GM23338 (cell line): ENCODE results near the gene COL8A2. TPM values are rescaled to one million over a fixed set of nuclear protein-coding genes. Genes with fewer than 3 reads are reported as not detected.

ENCODE experiments used
- ATAC-seq: fragments of 200-7000 bp; cut with Tn5 transposase; 3 replicates; pipeline ENCODE4 v1.9.1; 2020
- DNase-seq: peaks from one replicate; pipeline ENCODE4 v3.0.0-alpha.2; 2015; ENCODE audit warnings: low spot score
- H2AFZ ChIP-seq: fragments of 200-600 bp; sonication (generic); 2 replicates; pipeline ENCODE4 v1.8.0; 2016; ENCODE audit warnings: antibody characterized with exemption, mild to moderate bottlenecking, moderate library complexity
- H3F3A ChIP-seq: fragments of 200-600 bp; sonication (generic); replicated peaks from 2 replicates; pipeline ENCODE4 v1.8.0; 2017; ENCODE audit warnings: antibody characterized with exemption, mixed run types, low read depth
- H3K27ac ChIP-seq: fragments of 200-600 bp; sonication (generic); 2 replicates; pipeline ENCODE4 v1.6.1; 2016; ENCODE audit warnings: low read depth
- H3K27me3 ChIP-seq: fragments of 200-600 bp; sonication (generic); 2 replicates; pipeline ENCODE4 v1.8.0; 2016; ENCODE audit warnings: mild to moderate bottlenecking, mixed run types, moderate library complexity; ENCODE audit not compliant: insufficient read depth
- H3K36me3 ChIP-seq: fragments of 200-600 bp; sonication (generic); 2 replicates; pipeline ENCODE4 v1.8.0; 2016; ENCODE audit warnings: mild to moderate bottlenecking; ENCODE audit not compliant: insufficient read depth
- H3K4me1 ChIP-seq: fragments of 200-600 bp; sonication (generic); 2 replicates; pipeline ENCODE4 v1.8.0; 2016; ENCODE audit warnings: mild to moderate bottlenecking, moderate library complexity; ENCODE audit not compliant: insufficient read depth
- H3K4me2 ChIP-seq: fragments of 200-600 bp; sonication (generic); 2 replicates; pipeline ENCODE4 v1.7.1; 2017; ENCODE audit warnings: mixed run types
- H3K4me3 ChIP-seq: fragments of 200-600 bp; sonication (generic); 2 replicates; pipeline ENCODE4 v1.6.1; 2016; ENCODE audit warnings: mixed run types
- H3K79me2 ChIP-seq: fragments of 200-600 bp; sonication (generic); replicated peaks from 2 replicates; pipeline ENCODE4 v1.8.0; 2017; ENCODE audit warnings: mild to moderate bottlenecking; ENCODE audit not compliant: insufficient read depth
- H3K9me2 ChIP-seq: fragments of 200-600 bp; sonication (generic); 2 replicates; pipeline ENCODE4 v1.8.0; 2017; ENCODE audit not compliant: insufficient read depth
- H4K20me1 ChIP-seq: fragments of 200-600 bp; sonication (generic); replicated peaks from 2 replicates; pipeline ENCODE4 v1.8.0; 2017; ENCODE audit warnings: mild to moderate bottlenecking; ENCODE audit not compliant: insufficient read depth
- H3K27ac Mint-ChIP-seq: 2 replicates; pipeline ENCODE4 v1.8.0; 2020; ENCODE audit warnings: inconsistent platforms, mild to moderate bottlenecking, moderate library complexity, mixed read lengths
- H3K27me3 Mint-ChIP-seq: 3 replicates; pipeline ENCODE4 v1.8.0; 2022; ENCODE audit warnings: low read depth, mild to moderate bottlenecking, moderate library complexity, mixed read lengths, inconsistent platforms; ENCODE audit not compliant: insufficient read depth, poor library complexity
- H3K36me3 Mint-ChIP-seq: 3 replicates; pipeline ENCODE4 v1.8.0; 2021; ENCODE audit warnings: low read depth, mild to moderate bottlenecking, inconsistent platforms, moderate library complexity, mixed read lengths
- H3K4me1 Mint-ChIP-seq: 3 replicates; pipeline ENCODE4 v1.8.0; 2020; ENCODE audit warnings: mild to moderate bottlenecking, inconsistent platforms, mixed read lengths
- H3K4me3 Mint-ChIP-seq: 3 replicates; pipeline ENCODE4 v1.8.0; 2021; ENCODE audit warnings: moderate library complexity, mild to moderate bottlenecking, inconsistent platforms, mixed read lengths
- H3K9me3 Mint-ChIP-seq: 3 replicates; pipeline ENCODE4 v1.8.0; 2020; ENCODE audit warnings: moderate library complexity, mild to moderate bottlenecking, inconsistent platforms, mixed read lengths
- CTCF ChIP-seq, 2 experiments: fragments of 200-600 bp in 1 of 2; sonication (generic) in 1 of 2; conservative IDR thresholded peaks; 2 replicates each; pipeline versions ENCODE4 v1.5.1 to v1.6.1; 2016 to 2017; ENCODE audit warnings: antibody characterized with exemption in 2 of 2, low read depth in 2 of 2, mild to moderate bottlenecking in 2 of 2, moderate library complexity in 1 of 2
- ZNF462 ChIP-seq: fragments of 250-450 bp; sonication (Bioruptor Pico); IDR thresholded peaks from 2 replicates; pipeline ENCODE4 v1.5.0; 2020; ENCODE audit warnings: mild to moderate bottlenecking, moderate library complexity
- polyA plus RNA-seq: library from polyadenylated mRNA; unstranded; fragments of >200 nt; fragmentation: Nextera tagmentation; extraction: Ambion mirVana; gene quantifications from 2 replicates; pipeline ENCODE4 v1.2.1, GENCODE V29; 2016
- total RNA-seq: library from RNA; depleted of rRNA; stranded (reverse); fragments of >200 nt; shearing (Covaris generic); gene quantifications from 2 replicates; pipeline ENCODE4 v1.2.3, GENCODE V29; 2014

Gene COL8A2
- total and polyA plus RNA-seq, 2 experiments from 2014 or later: 0.95 to 4.9 TPM

- Histone ChIP-seq H3K9me2 (no peaks in the 10 kb centered on the region), H2AFZ (peak overlapping the region; percentile 90)
- H3K27ac Mint-ChIP-seq: 0 out of 2 replicates have a peak overlapping the region, but pooled peaks have one; percentile 36
These were observed 25.2 kb downstream of the COL8A2 start for GRCh38 chr1:36099681-36100341.

More at GRCh38 chr1:36099681-36100341, 25.2 kb downstream of the COL8A2 start:
- Mint-ChIP-seq H3K27me3 (peaks cover 5% of the 10 kb centered on the region), H3K36me3 (peaks cover 4% of the 10 kb centered on the region; the same call in 1 of the 3 replicates), H3K4me1 (peaks cover 17% of the 10 kb centered on the region), H3K4me3 (no peak overlapping the region), H3K9me3 (no peaks in the 10 kb centered on the region; the same call in 2 of the 3 replicates)
- Histone ChIP-seq H3K27me3 (no peaks in the 10 kb centered on the region), H3K4me2 (0 out of 2 replicates have a peak overlapping the region, but pooled peaks have one; percentile 60), H3K36me3 (no peaks in the 10 kb centered on the region), H3K79me2 (no peaks in the 10 kb centered on the region), H4K20me1 (no peaks in the 10 kb centered on the region), H3K27ac (no peak overlapping the region), H3K4me1 (peaks cover 6% of the 10 kb centered on the region), H3K4me3 (no peak overlapping the region), H3F3A (0 out of 2 replicates have a peak, but pooled peaks cover 16% of the 10 kb centered on the region)
- ATAC-seq (peak; percentile 83), DNase-seq (peak; percentile 93)
- TF ChIP-seq ZNF462 (CRISPR knock-in tag) (no peak), CTCF (conservative IDR thresholded peaks at IDR 0.05; ENCODE audit: low read depth in 2 of 2) (peak; percentile 91 to 98)
